NCI-H345 (cell line): ENCODE measurements around the gene IQSEC1.

Experiments
- DNase-seq: peaks from one replicate; lab custom pipeline; 2025; lab: John Stamatoyannopoulos, UW

The IQSEC1 gene

DNA sequence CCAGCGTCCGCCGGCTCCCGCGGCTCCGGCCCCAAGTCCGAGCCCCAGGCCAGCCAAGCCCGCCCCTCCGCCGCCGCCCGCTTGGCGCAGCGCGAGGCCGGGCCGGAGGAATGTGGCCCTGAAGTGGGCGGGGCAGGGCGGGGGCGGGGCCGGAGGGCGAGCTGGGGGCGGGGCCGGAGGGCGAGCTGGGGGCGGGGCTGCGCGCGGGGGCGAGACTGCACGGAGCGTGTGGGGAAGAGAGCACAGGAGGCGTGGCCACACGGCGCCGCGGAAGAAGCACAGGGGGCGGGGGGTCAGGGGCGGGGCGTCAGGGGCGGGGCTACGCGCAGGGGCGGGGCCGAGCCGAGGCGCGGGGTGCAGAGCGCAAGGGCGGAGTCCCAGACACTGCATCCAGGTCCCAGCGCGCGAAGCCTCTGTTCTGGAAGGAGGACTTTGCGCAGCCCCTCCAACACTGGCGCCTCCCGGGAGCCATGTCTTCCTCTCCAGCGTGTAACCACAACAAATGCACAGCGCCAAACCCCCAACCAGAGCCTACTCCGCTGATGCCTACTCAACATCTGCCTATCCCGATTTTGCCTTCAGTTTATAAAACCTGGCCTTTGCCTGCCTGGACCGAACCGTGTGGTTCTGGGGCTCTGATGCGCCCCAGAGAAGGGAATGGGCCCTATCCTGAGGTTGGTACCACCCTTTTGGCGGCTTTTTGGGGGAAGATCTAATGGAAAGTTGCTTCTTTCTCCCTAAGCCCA, 105.5 kb downstream of the IQSEC1 start:
- no peak for DNase-seq

- no peak for DNase-seq
Observed at GRCh38 chr3:12966847-12967605, 106.2 kb downstream of the IQSEC1 start.

GRCh38 chr3:12965999-12966846, 107.0 kb downstream of the IQSEC1 start:
- DNase-seq: no peak

DNA sequence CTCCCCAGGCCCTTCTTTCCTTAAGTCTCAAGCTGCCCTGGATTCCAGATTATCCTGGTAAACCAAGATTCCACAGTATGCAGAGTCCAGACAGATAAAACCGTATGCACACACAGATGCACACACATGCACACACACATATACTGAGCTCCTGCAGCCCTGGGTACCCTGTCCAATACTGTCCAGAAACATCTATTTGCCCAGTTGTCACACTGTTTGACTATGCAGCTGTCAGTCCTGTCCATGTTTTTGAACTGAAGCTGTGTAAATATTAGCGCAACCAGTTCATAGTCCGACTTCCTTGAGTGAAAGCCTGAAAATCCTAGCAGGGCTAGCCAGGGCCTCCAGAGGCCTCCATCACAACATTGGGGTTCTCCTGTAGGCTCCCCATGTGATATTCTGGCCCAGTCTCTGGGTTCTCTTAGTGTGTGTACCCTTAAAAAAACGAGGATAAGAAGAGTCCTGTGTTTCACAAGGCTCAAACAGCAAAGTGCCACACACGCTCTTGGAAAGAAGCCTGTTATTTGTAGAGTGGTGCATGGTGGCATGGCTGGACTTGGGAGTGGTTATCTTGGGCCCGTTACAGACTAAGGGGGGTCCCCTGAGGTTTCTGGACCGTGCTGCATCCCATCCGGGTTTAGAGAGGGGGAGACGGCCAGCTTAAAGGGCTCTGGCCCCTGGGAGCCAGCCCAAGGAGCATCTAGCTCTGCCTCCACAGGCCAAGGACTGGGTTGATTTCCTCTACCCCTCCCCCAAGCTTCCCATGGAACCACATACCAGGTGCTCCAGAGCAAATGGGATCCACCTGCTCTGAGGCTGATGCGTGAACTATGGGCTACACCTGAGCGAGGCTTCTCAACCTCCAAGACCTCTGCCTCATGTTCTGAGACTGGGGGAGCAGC, 108.3 kb downstream of the IQSEC1 start:
- DNase-seq: peak; percentile 10

GRCh38 chr3:12963922-12964701, 109.1 kb downstream of the IQSEC1 start:
- no peak for DNase-seq

GRCh38 chr3:12963231-12963896, 109.9 kb downstream of the IQSEC1 start:
- no peak for DNase-seq

GRCh38 chr3:12962292-12962691, 110.9 kb downstream of the IQSEC1 start:
- DNase-seq: no peak

DNA sequence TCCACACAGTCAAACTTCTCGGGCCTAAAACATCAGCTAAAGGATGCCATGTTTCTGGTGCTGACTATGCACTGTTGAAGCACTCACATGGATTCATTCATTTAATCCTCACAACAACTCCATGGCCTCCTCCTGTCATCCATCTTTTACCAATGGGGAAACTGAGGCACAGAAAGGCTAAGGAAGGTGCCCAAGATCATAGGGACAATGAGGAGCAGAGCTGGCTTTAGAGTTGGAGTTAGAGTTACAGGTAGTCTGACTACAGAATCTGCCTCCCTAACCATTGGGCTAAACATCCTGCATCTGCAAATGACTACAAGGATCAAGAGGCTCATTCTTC, 111.6 kb downstream of the IQSEC1 start:
- no peak for DNase-seq

- DNase-seq: no peak
Observed at GRCh38 chr3:12961007-12961696, 112.1 kb downstream of the IQSEC1 start.

DNA sequence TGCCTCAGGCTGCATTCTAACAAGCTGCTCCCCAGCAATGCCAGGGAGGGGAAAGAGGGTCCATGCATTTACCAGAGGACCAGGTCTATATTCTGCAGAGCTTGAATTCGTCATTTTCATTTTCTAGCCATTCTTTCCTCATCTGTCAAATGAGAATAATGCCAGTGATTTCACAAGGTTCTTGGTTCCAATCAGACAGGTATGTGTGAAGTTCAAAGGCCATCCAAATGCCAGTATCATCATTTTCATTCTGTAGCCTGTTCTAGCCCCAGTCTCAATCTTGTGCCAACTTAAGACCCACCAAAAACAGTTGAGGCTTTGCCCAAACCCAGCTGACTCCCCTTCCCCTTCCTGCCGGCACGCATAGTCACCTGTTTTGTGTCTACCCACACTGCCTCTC, 112.7 kb downstream of the IQSEC1 start:
- DNase-seq: no peak

DNA sequence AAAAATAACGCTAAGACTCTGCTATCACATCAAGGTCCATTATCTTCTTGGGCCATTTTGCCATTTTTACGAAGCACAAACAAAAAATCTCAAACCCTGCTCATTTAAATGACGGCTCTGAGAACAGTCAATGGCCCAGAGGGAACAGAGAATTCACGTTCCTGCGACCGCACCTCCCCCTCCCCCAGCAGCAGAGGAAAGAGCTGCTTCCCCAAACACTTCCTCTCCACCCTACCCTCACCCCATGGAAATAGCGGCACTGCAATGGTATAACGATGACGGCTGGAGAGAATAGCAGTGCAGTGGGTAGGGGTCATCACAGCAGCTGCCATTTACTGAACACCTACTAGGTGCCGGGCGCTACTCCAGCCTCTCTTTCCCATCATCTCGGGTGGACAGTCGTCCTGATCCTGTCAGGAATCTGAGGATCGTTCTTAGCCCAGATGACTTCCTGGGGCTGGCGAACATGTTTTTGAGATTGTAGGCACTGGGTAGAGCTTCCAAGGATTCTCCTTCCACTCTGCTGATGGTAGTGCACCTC, 113.3 kb downstream of the IQSEC1 start:
- no peak for DNase-seq

GRCh38 chr3:12959410-12959809, 113.8 kb downstream of the IQSEC1 start:
- no peak for DNase-seq

GRCh38 chr3:12957824-12958792, 115.1 kb downstream of the IQSEC1 start:
- no peak for DNase-seq

- no peak for DNase-seq
Observed at GRCh38 chr3:12957339-12957738, 115.9 kb downstream of the IQSEC1 start.

GRCh38 chr3:12956316-12956660, 116.9 kb downstream of the IQSEC1 start:
- no peak for DNase-seq

DNA sequence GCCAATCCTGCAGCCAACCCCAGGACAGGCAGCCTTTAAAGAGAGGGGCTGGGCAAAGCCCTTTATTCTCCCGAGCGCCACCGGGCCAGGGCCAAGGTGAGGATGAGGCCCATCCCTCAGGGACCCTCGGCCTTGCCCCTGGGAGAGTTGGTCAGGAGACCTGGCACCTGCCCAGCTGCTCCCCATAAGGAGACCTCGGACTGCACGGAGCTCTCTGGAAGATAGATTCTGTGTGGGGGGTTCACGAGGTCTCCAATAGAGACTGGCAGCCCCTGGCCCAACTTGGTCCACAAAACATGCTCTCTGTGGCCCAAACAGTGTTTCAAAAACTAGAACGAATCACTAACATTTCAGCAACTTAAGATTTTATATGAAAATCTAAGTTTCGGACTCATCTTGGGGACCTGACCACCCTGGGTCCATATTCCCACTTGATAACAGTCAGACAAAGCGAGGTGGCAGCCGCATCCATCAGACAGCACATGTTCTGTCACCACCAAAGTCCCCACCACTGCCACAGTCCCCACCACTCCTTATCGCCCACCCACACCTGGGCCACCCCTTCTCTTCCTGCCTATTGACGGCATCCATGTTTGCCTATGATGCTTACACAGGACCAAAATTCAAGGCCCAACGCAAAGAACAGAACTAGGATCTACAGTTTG, 117.4 kb downstream of the IQSEC1 start:
- no peak for DNase-seq

GRCh38 chr3:12954891-12955650, 118.2 kb downstream of the IQSEC1 start:
- DNase-seq: peak; percentile 72
